ENCODE results near the gene FBXL2.
"Not testable (repeated sequence)": the region's sequence is repeated elsewhere in the genome, so short reads cannot be mapped to it uniquely, and the experiment has no call there.

The FBXL2 gene

GRCh38 chr3:33315826-33316225, 38.6 kb downstream of the FBXL2 start:
- peak; percentile 41 for DNase-seq

- no peak for DNase-seq
Measured at GRCh38 chr3:33317963-33318709, 40.9 kb downstream of the FBXL2 start.

GRCh38 chr3:33318710-33319380, 41.6 kb downstream of the FBXL2 start:
- peak; percentile 18 for DNase-seq

GRCh38 chr3:33322412-33322811, 45.2 kb downstream of the FBXL2 start:
- no peak for DNase-seq

GRCh38 chr3:33331414-33331813, 54.2 kb downstream of the FBXL2 start:
- peak; percentile 70 for DNase-seq

- DNase-seq: no peak
Measured at GRCh38 chr3:33334364-33334763, 57.1 kb downstream of the FBXL2 start.

GRCh38 chr3:33338936-33339465, 61.8 kb downstream of the FBXL2 start:
- not testable (repeated sequence) for DNase-seq

GRCh38 chr3:33339758-33340157, 62.5 kb downstream of the FBXL2 start:
- no peak for DNase-seq

GRCh38 chr3:33355611-33356010, 78.4 kb downstream of the FBXL2 start:
- DNase-seq: peak; percentile 16

GRCh38 chr3:33358172-33358781, 81.0 kb downstream of the FBXL2 start:
- no peak for DNase-seq

- DNase-seq: peak; percentile 75
Measured at GRCh38 chr3:33360136-33360825, 83.0 kb downstream of the FBXL2 start.

GRCh38 chr3:33363113-33363800, 86.0 kb downstream of the FBXL2 start:
- no peak for DNase-seq

GRCh38 chr3:33364060-33364459, 86.8 kb downstream of the FBXL2 start:
- DNase-seq: no peak

- DNase-seq: peak; percentile 51
Measured at GRCh38 chr3:33364531-33365128, 87.4 kb downstream of the FBXL2 start.

- peak; percentile 69 for DNase-seq
Measured at GRCh38 chr3:33372218-33373081, 95.2 kb downstream of the FBXL2 start.

- DNase-seq: no peak
Measured at GRCh38 chr3:33373082-33373437, 95.8 kb downstream of the FBXL2 start.

- DNase-seq: no peak
Measured at GRCh38 chr3:33377489-33377888, 100.2 kb downstream of the FBXL2 start.

GRCh38 chr3:33377931-33378330, 100.7 kb downstream of the FBXL2 start:
- DNase-seq: peak; percentile 61

- no peak for DNase-seq
Measured at GRCh38 chr3:33380653-33381052, 103.4 kb downstream of the FBXL2 start.

GRCh38 chr3:33383951-33384350, 106.7 kb downstream of the FBXL2 start:
- no peak for DNase-seq

- DNase-seq: no peak
Measured at GRCh38 chr3:33385423-33385822, 108.2 kb downstream of the FBXL2 start.

All from fibroblast of skin of scalp (primary cell).